Hepatocyte (in vitro differentiated cells): Measurements from ENCODE around the gene THSD1.

Source experiments
- EZH2 ChIP-seq: fragments of 200-600 bp; sonication (generic); IDR thresholded peaks from 2 replicates; pipeline ENCODE4 v1.6.1; 2016; ENCODE audit warnings: antibody characterized with exemption, mild to moderate bottlenecking, borderline replicate concordance
- TF ChIP-seq, protein P1 (sequence below): fragments of 200-600 bp; sonication (generic); IDR thresholded peaks from 2 replicates; pipeline ENCODE4 v1.5.1; 2016; ENCODE audit warnings: antibody characterized with exemption, mild to moderate bottlenecking; ENCODE audit not compliant: poor library complexity

GRCh38 chr13:52399046-52399445 is 6.9 kb downstream of the THSD1 start:
- TF ChIP-seq EZH2 = no peak
- TF ChIP-seq, protein P1, sequence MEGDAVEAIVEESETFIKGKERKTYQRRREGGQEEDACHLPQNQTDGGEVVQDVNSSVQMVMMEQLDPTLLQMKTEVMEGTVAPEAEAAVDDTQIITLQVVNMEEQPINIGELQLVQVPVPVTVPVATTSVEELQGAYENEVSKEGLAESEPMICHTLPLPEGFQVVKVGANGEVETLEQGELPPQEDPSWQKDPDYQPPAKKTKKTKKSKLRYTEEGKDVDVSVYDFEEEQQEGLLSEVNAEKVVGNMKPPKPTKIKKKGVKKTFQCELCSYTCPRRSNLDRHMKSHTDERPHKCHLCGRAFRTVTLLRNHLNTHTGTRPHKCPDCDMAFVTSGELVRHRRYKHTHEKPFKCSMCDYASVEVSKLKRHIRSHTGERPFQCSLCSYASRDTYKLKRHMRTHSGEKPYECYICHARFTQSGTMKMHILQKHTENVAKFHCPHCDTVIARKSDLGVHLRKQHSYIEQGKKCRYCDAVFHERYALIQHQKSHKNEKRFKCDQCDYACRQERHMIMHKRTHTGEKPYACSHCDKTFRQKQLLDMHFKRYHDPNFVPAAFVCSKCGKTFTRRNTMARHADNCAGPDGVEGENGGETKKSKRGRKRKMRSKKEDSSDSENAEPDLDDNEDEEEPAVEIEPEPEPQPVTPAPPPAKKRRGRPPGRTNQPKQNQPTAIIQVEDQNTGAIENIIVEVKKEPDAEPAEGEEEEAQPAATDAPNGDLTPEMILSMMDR = no peak
